HG02852 (cell line): Measurements from ENCODE around the gene EDARADD.
"Not testable (repeated sequence)": the region's sequence is repeated elsewhere in the genome, so short reads cannot be mapped to it uniquely, and the experiment has no call there.

Source experiments
- ATAC-seq: cut with Tn5 transposase; IDR thresholded peaks from one replicate; pipeline ENCODE4 v1.9.1; 2021; ENCODE audit warnings: mild to moderate bottlenecking, moderate library complexity; ENCODE audit not compliant: unreplicated experiment

Gene EDARADD

DNA sequence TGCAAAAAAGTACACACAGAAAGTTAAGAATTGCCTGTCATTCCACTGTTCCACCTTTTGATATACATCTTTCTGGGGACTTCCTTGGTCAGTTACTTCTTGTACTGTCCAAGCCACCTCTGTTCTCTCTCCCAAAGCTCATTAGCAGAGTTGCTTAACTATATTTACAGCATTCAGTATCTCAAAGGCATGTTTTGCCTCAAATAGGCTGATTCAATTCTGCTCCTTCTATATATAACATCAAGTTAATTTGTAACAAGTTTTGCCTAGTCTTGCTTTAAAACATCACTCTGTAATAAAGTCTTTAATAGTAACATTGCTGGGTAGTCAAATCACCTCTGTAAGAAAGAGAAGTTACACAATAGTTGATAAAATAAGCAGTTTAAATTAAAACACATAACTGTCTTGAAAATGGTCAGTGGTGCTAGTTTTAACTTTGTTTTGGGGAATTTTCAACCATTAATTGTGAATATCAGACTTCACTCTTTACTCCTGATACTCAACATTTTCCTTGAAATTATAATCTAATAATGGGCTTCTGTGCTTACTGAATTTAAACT is 35.7 kb downstream of the EDARADD start:
- ATAC-seq, result no peak

DNA sequence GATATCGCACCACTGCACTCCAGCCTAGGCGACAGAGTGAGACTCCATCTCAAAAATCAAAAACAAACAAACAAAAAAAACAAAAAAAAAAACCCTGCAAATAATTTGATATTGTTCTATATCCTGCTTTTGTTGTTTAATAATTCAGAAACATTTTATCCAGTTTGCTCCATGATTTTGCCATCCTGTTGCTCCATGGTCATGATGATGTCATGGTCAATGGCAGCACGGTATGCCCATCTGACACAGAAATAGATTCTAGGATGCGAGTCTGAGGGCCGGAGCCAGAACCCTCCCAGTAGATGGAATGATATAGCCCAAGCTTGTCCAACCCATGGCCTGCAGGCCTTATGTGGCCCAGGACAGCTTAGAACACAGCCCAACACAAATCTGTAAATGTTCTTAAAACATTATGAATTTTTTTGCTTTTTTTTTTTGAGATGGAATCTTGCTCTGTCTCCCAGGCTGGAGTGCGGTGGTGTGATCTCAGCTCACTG is 39.8 kb downstream of the EDARADD start:
- ATAC-seq, result no peak

DNA sequence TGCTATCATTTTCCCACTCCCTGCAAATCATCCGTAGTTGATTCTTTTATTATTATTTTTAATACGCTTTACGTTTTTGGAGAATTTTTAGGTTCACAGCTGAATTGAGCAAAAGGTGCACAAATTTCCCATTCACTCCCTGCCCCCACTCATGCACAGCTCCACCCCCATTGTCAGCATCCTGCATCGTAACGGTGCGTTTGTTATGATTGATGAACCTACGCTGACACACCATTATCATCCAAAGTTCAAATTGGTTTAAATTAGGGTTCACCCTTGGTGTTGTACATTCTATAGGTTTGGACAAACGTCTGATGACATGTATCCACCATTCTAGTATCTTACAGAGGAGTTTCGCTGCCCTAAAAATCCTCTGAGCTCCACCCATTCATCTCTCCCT is 44.5 kb downstream of the EDARADD start:
- no peak for ATAC-seq

DNA sequence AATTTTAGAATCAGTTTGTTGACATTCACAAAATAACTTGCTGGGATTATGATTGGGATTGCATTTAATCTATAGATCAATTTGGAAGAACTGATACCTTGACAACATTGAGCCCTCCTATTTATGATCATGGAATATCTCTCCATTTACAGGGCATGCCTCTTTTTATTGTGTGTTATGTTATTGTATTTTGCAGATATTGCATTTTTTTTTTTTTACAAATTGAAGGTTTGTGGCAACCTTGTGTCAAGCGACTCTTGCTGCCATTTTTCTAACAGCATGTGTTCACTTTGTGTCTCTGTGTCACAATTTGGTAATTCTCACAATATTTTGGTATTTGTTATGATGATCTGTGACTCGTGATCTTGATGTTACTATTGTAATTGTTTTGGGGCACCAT is 46.3 kb downstream of the EDARADD start:
- ATAC-seq, result no peak

GRCh38 chr1:236450779-236451178 is 56.7 kb downstream of the EDARADD start:
- ATAC-seq, result no peak

- no peak for ATAC-seq
Observed at GRCh38 chr1:236451796-236452373, 57.8 kb downstream of the EDARADD start.

GRCh38 chr1:236455243-236455642 is 61.2 kb downstream of the EDARADD start:
- ATAC-seq, result no peak

GRCh38 chr1:236457775-236458174 is 63.7 kb downstream of the EDARADD start:
- ATAC-seq, result peak; percentile 88

DNA sequence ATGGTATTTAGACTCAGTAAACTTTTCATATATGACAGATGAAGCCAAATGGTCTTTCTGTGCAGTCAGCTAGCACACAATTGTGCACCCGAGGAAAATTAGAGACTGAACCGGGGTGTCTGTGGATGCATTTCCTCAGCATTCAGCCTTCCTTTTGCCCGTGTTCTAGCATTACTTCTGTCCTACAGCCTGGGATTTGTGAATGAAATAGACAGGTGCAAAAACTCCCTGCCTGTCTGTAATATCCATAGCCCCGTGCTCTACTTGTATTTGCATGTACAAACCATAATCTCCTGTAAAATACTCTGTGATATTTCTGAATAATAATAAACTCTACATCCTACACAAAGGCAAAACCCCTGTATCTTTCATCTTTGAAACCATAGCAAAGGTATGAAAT is 64.9 kb downstream of the EDARADD start:
- no peak for ATAC-seq

- no peak for ATAC-seq
Observed at GRCh38 chr1:236460103-236460502, 66.0 kb downstream of the EDARADD start.

DNA sequence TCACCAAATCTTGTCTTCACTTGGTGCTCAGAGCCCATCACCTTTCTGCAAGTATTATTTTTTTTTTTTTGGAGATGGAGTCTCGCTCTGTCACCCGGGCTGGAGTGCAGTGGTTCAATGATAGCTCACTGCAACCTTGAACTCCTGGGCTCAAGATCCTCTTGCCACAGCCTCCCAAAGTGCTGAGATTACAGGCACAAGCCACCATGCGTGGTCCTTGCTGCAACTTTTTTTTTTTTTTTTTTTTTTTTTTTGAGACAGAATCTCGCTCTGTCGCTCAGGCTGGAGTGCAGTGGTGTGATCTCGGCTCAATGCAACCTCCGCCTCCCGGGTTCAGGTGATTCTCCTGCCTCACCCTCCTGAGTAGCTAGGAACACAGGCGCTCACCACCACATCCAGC is 70.1 kb downstream of the EDARADD start:
- not testable (repeated sequence) for ATAC-seq

GRCh38 chr1:236465231-236465958 is 71.3 kb downstream of the EDARADD start:
- ATAC-seq, result peak; percentile 29

GRCh38 chr1:236465959-236466303 is 71.8 kb downstream of the EDARADD start:
- ATAC-seq, result peak; percentile 94

DNA sequence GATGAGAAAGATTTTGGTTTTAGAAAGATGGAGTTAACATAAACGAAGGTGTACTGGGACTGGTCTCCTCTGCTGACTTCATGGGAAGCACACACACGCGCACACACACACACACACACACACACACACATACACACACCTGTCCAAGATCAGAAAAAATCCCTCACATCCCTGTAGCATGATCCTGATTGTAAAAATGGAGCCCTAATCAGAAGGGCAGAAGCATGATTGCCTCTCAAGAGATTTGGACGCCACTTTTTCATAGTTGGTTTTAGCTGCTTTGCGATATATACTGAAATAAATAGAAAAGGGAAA is 73.2 kb downstream of the EDARADD start:
- no peak for ATAC-seq

- ATAC-seq, result no peak
Observed at GRCh38 chr1:236468625-236469024, 74.5 kb downstream of the EDARADD start.

- ATAC-seq, result no peak
Observed at GRCh38 chr1:236469466-236469865, 75.4 kb downstream of the EDARADD start.

- no peak for ATAC-seq
Observed at GRCh38 chr1:236471096-236471495, 77.0 kb downstream of the EDARADD start.

DNA sequence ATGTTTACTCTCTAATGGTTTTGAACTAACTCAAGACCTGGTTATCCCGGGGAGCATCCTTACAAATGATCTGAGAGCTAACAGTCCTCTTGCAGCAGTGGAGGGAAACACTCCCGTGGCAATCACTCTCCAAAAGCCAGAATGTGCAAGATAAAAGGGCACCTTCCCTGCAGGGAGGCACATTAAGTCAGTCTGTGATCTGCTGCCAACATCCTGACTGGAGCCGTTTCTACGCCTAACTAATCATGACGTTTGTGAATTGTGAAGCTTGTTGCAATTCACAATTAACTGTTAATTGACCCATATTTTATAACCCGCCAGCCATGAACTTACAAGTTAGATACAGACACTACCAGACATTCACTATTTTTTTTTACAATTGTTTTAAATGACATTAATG is 77.6 kb downstream of the EDARADD start:
- ATAC-seq, result no peak

DNA sequence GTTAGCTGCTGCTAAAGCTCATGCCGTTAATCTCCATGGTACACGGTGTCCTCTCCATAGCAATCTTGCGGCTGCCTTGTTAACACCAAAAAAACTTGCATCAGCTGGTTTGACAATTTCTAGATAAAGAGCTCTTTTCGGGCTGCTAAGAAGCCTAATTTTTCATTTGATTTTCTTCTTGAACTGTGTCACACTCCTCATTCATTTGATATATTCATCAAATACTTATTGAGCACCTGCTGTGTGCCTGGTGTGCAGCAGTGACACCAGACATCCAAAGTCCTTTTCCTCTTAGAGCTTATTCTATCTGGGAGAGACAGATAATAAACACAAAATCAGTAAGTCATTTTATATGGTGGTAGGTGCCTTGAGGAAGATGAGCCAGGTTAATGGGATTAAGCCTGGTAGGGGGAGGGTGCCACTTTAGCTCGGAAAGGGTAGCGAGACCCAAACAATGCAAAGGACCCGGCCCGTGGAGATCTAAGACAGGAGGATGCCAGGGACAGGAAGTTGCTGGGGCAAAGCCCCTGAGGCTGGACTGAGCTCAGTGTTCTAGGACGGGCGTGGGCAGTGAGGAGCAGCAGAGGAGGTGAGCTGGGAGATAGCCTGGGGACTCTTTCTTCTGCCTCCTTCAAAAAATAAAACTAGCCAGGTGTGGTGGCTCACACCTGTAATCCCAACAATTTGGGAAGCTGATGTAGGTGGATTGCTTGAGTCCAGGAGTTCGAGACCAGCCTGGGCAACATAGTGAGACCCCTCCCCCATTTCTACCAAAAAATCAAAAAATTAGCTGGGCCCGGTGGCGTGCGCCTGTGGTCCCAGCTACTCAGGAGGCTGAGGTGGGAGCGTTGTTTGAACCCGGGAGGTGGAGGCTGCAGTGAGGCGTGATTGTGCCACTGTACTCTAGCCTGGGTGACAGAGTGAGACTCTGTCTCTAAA is 79.0 kb downstream of the EDARADD start:
- no peak for ATAC-seq

DNA sequence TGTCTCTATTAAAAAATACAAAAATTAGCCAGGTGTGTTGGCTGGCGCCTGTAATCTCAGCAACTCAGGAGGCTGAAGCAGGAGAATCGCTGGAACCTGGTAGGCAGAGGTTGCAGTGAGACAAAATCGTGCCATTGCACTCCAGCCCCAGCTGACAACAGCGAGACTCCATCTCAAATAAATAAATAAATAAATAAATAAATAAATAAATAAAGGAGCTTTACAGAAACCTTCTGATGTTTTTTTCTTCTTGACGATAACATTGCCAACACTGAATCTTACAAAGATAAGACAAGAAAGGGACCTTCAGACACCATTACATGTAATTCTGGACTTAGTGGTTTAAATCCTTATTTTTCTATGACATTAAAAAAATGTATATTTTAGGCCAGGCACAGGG is 81.9 kb downstream of the EDARADD start:
- no peak for ATAC-seq

GRCh38 chr1:236480758-236481436 is 86.8 kb downstream of the EDARADD start:
- ATAC-seq, result no peak
